SJSA1 (cell line): ENCODE data around the gene KIF14. TPM values are rescaled to one million over a fixed set of nuclear protein-coding genes. Genes with fewer than 3 reads are reported as not detected.
A peak's percentile ranks its signal among the peaks of the same experiment; 100 is the strongest.

ENCODE experiments used
- DNase-seq, 2 experiments: peaks; one replicate each; pipeline ENCODE4 v3.0.0-alpha.2; 2015 to 2020; ENCODE audit warnings: low spot score in 2 of 2, low read depth in 1 of 2
- H3K27ac ChIP-seq: fragments of 250-450 bp; sonication (Bioruptor Pico); 2 replicates; pipeline ENCODE4 v1.5.1; 2020; ENCODE audit warnings: mild to moderate bottlenecking, moderate library complexity
- H3K27me3 ChIP-seq: fragments of 250-450 bp; sonication (Bioruptor Pico); replicated peaks from 2 replicates; pipeline ENCODE4 v1.5.1; 2020; ENCODE audit warnings: mild to moderate bottlenecking, moderate library complexity
- H3K36me3 ChIP-seq: fragments of 250-450 bp; sonication (Bioruptor Pico); 2 replicates; pipeline ENCODE4 v1.5.1; 2020; ENCODE audit warnings: mild to moderate bottlenecking
- H3K4me1 ChIP-seq: fragments of 250-450 bp; sonication (Bioruptor Pico); replicated peaks from 2 replicates; pipeline ENCODE4 v1.6.1; 2021; ENCODE audit warnings: mild to moderate bottlenecking
- H3K4me3 ChIP-seq: fragments of 250-450 bp; sonication (Bioruptor Pico); 2 replicates; pipeline ENCODE4 v1.5.1; 2020; ENCODE audit warnings: mild to moderate bottlenecking
- H3K9me3 ChIP-seq: fragments of 250-450 bp; sonication (Bioruptor Pico); replicated peaks from 2 replicates; pipeline ENCODE4 v1.5.1; 2020; ENCODE audit warnings: mild to moderate bottlenecking
- total RNA-seq: library from RNA; depleted of rRNA; stranded (reverse); fragments of >200 nt; shearing (Covaris generic); gene quantifications from 2 replicates; pipeline ENCODE4 v1.2.3, GENCODE V29; 2014; rRNA removed

The KIF14 gene
- total RNA-seq: 27.8 and 32.2 TPM in 2 replicates

- peaks cover 4% of the 10 kb centered on the region; the same call in 1 of the 2 replicates for H3K4me1 ChIP-seq
- no peaks in the 10 kb centered on the region for H3K27me3 ChIP-seq
- H3K9me3 ChIP-seq: no peaks in the 10 kb centered on the region
- peak within 1 kb of the TSS; percentile 100 for H3K27ac ChIP-seq
- H3K4me3 ChIP-seq: peak within 1 kb of the TSS; percentile 79
- H3K36me3 ChIP-seq: peaks cover 35% of the 10 kb centered on the region
- peak; percentile 91 to 97 for DNase-seq
Observed at GRCh38 chr1:200620273-200621131, at the start of gene KIF14. Gene KIF14 (minus strand): TSS chr1:200620751. CDS start chr1:200618723, 2,028 bp downstream.

GRCh38 chr1:200669314-200670241 is 49.0 kb upstream of the KIF14 start, which contains the start of gene DDX59:
Gene DDX59 (minus strand): TSS chr1:200669907. CDS start chr1:200666740, 3,167 bp downstream.
- peak; percentile 98 for DNase-seq
- Histone ChIP-seq H3K9me3 (no peaks in the 10 kb centered on the region), H3K27ac (peak within 1 kb of the TSS; percentile 100), H3K4me3 (peak within 1 kb of the TSS; percentile 91), H3K36me3 (peaks cover 17% of the 10 kb centered on the region), H3K4me1 (peaks cover 8% of the 10 kb centered on the region; the same call in 1 of the 2 replicates), H3K27me3 (no peaks in the 10 kb centered on the region)

- peak in 1 of 2 experiments; percentile 14 for DNase-seq
- Histone ChIP-seq H3K9me3 (no peaks in the 10 kb centered on the region), H3K27me3 (no peaks in the 10 kb centered on the region), H3K4me3 (peak overlapping the region; percentile 91), H3K36me3 (peaks cover 23% of the 10 kb centered on the region), H3K4me1 (peaks cover 8% of the 10 kb centered on the region; the same call in 1 of the 2 replicates), H3K27ac (peak overlapping the region; percentile 100)
Observed at GRCh38 chr1:200668514-200669313, 48.2 kb upstream of the KIF14 start.

GRCh38 chr1:200666309-200666708 is 45.8 kb upstream of the KIF14 start:
- Histone ChIP-seq H3K27me3 (no peaks in the 10 kb centered on the region), H3K9me3 (no peaks in the 10 kb centered on the region), H3K36me3 (peaks cover 36% of the 10 kb centered on the region), H3K27ac (no peak overlapping the region), H3K4me1 (peaks cover 8% of the 10 kb centered on the region; the same call in 1 of the 2 replicates), H3K4me3 (no peak overlapping the region)
- DNase-seq: no peak

- DNase-seq: no peak
- H3K36me3 ChIP-seq: peaks cover 37% of the 10 kb centered on the region
- no peak overlapping the region for H3K4me3 ChIP-seq
- H3K27ac ChIP-seq: no peak overlapping the region
- no peaks in the 10 kb centered on the region for H3K27me3 ChIP-seq
- no peaks in the 10 kb centered on the region for H3K9me3 ChIP-seq
- H3K4me1 ChIP-seq: peaks cover 8% of the 10 kb centered on the region; the same call in 1 of the 2 replicates
Observed at GRCh38 chr1:200665861-200666260, 45.3 kb upstream of the KIF14 start.

- Histone ChIP-seq H3K4me1 (0 out of 2 replicates have a peak, but pooled peaks cover 7% of the 10 kb centered on the region), H3K9me3 (no peaks in the 10 kb centered on the region), H3K4me3 (no peak overlapping the region), H3K27ac (no peak overlapping the region), H3K27me3 (no peaks in the 10 kb centered on the region), H3K36me3 (peaks cover 59% of the 10 kb centered on the region)
- no peak for DNase-seq
Observed at GRCh38 chr1:200660719-200661118, 40.2 kb upstream of the KIF14 start.

- Histone ChIP-seq H3K4me1 (0 out of 2 replicates have a peak, but pooled peaks cover 7% of the 10 kb centered on the region), H3K9me3 (no peaks in the 10 kb centered on the region), H3K27me3 (no peaks in the 10 kb centered on the region), H3K4me3 (no peak overlapping the region), H3K36me3 (peaks cover 52% of the 10 kb centered on the region), H3K27ac (no peak overlapping the region)
- no peak for DNase-seq
Observed at GRCh38 chr1:200659269-200659668, 38.7 kb upstream of the KIF14 start.

GRCh38 chr1:200658037-200658818 is 37.7 kb upstream of the KIF14 start:
- Histone ChIP-seq H3K27ac (no peak overlapping the region), H3K36me3 (peaks cover 44% of the 10 kb centered on the region), H3K4me3 (no peak overlapping the region), H3K9me3 (no peaks in the 10 kb centered on the region), H3K4me1 (0 out of 2 replicates have a peak, but pooled peaks cover 7% of the 10 kb centered on the region), H3K27me3 (no peaks in the 10 kb centered on the region)
- DNase-seq: no peak

- Histone ChIP-seq H3K27ac (no peak overlapping the region), H3K27me3 (no peaks in the 10 kb centered on the region), H3K36me3 (peaks cover 27% of the 10 kb centered on the region), H3K9me3 (no peaks in the 10 kb centered on the region), H3K4me3 (no peak overlapping the region), H3K4me1 (0 out of 2 replicates have a peak, but pooled peaks cover 6% of the 10 kb centered on the region)
- DNase-seq: no peak
Observed at GRCh38 chr1:200654660-200655059, 34.1 kb upstream of the KIF14 start.

GRCh38 chr1:200653022-200653462 is 32.5 kb upstream of the KIF14 start:
- Histone ChIP-seq H3K9me3 (no peaks in the 10 kb centered on the region), H3K36me3 (peaks cover 20% of the 10 kb centered on the region), H3K27me3 (no peaks in the 10 kb centered on the region), H3K4me3 (no peak overlapping the region), H3K27ac (no peak overlapping the region), H3K4me1 (no peaks in the 10 kb centered on the region)
- no peak for DNase-seq

- no peak for DNase-seq
- H3K27me3 ChIP-seq: no peaks in the 10 kb centered on the region
- H3K9me3 ChIP-seq: no peaks in the 10 kb centered on the region
- peaks cover 18% of the 10 kb centered on the region for H3K36me3 ChIP-seq
- H3K4me3 ChIP-seq: no peak overlapping the region
- no peaks in the 10 kb centered on the region for H3K4me1 ChIP-seq
- no peak overlapping the region for H3K27ac ChIP-seq
Observed at GRCh38 chr1:200652378-200652777, 31.8 kb upstream of the KIF14 start.

- H3K36me3 ChIP-seq: peaks cover 17% of the 10 kb centered on the region
- H3K4me1 ChIP-seq: no peaks in the 10 kb centered on the region
- no peak overlapping the region for H3K27ac ChIP-seq
- H3K27me3 ChIP-seq: no peaks in the 10 kb centered on the region
- no peak for DNase-seq
- no peaks in the 10 kb centered on the region for H3K9me3 ChIP-seq
- no peak overlapping the region for H3K4me3 ChIP-seq
Observed at GRCh38 chr1:200646515-200646914, 26.0 kb upstream of the KIF14 start.
